Measurements from ENCODE around the gene XDH.

Gene XDH

GRCh38 chr2:31414601-31415241 is at the start of gene XDH:
Gene XDH (minus strand): TSS chr2:31414742. CDS start chr2:31414666, 76 bp downstream.
- DNase-seq: no peak

- DNase-seq: no peak
Measured at GRCh38 chr2:31457651-31458050, 43.1 kb upstream of the XDH start.

DNA sequence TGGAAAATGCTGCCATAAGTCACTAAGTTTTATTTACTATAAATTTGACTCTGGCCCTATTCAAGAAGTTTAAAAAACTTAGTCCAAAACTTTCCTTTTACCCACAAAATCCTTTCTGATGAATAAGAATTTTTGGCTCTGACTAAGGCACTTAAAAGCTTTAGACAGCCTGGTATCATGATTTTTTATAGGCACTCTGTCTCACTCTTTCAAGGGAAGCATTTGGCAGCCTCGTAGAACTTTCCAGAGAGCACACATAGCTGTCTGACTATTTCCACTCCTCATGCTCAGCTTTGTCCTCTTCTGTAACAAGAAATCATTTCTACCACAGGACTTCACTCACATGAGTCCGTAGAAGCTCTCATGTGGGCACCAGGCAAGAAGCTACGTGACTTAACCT is 32.3 kb upstream of the XDH start:
- DNase-seq: no peak

DNA sequence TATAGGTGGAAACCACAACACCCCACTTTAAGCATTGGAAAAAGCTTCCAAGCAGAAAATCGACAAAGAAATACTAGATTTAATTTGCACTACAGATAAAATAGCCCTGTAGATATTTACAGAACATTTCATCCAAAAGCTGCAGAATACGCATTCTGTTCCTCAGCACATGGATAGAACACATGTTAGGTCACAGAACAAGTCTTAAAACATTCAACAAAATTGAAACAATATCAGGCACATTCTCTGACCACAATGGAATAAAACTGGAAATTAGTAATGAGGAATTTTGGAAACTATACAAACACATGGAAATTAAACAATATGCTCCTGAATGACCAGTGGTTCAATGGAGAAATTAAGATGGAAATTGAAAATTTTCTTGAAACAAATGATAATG is 27.8 kb upstream of the XDH start:
- DNase-seq: no peak

DNA sequence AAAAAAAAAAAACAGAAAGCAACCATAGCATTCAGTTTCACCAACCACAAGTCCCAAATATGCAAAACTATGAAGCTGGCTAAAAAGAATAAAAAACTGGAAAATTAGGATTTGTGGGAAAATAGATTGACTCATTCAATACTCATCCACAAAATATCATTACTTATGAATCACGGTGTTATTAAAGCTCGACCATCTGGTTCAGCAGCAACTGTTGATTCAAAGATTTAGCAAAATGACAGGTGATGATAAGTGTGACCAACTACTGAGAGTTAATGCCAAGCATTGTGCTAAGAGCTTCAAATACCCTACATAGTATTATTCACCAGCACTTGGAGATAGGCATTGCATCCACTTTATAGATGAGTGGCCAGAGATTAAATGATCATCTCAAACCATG is 26.2 kb upstream of the XDH start:
- no peak for DNase-seq

- no peak for DNase-seq
Measured at GRCh38 chr2:31434911-31435310, 20.4 kb upstream of the XDH start.

DNA sequence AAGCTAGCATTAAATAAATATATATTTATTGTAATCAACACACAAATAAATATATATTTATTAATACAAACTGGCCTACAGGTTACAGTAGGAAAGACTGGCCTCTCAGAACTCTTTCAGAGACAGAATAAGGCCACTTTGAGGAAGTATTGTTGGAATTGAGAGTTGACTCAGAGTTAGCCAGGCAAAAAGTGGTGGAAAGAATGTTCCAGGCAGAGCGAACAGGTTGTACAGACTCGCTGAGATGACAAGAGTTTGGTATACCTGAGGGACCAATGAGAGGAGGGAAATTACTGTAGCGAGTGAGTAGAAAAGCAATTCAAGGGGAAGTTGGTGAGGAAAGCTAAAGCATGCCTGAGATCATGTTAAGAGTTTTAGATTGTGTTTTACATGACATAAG is 19.0 kb upstream of the XDH start:
- no peak for DNase-seq

- DNase-seq: no peak
Measured at GRCh38 chr2:31430439-31431165, 16.1 kb upstream of the XDH start.

GRCh38 chr2:31429759-31430438 is 15.4 kb upstream of the XDH start:
- DNase-seq: no peak

DNA sequence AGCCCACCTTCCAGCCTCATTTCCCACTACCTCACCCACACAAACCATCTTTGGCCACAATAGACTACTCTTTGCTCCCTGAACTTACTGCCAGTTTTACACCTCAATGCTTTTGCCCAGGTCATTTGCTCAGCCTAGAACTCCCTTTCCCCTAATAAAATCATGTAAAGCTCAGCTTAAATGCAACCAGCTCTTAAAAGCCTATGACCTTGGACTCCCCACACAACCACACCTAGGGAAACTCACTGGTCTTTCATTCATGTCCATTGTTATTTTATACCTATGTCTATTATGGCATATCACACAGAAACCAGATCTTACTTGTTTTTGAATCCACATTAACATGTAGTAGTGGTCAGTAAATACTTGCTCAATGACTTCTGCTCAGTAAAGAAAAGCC is 14.5 kb upstream of the XDH start:
- DNase-seq: no peak

DNA sequence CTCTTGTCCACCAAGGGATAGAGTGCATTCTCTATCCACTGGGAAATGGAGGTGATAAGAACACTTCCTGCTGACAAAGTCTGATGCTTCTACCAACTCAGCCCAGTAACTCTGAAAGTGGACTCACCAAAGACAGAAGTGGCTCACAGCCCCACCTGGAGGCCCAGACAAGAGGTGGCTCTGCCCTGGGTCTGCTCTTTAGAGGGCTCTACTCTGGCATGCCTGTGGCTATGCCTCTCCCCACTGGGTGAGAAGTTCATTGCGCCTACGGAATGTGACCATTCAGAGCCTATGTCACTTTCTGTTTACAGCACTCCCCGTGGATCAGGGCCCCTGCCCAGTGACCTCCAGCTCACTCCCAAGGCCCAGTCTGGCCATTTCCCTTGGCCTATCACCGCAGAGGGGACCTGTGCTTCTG is 13.5 kb upstream of the XDH start:
- no peak for DNase-seq

DNA sequence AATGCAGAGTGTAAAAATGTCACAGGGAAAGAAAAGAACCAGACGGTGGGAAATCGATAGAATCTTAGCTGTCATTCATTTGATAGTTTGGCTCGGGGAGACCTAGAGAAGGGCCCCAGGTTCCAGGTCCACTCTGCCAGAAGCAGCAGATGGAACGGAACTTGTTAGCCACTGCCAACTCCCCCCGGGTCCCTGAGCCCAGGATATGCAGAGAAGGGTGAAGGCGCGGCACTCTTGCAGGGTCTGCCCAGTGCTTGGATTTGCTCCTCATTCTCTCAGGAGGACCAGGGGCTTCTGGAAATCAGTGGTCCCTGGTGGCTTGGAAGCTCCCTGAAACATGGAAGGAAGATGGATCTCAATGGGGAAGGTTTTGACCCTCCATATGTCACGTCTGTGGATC is 11.6 kb upstream of the XDH start:
- DNase-seq: no peak

DNA sequence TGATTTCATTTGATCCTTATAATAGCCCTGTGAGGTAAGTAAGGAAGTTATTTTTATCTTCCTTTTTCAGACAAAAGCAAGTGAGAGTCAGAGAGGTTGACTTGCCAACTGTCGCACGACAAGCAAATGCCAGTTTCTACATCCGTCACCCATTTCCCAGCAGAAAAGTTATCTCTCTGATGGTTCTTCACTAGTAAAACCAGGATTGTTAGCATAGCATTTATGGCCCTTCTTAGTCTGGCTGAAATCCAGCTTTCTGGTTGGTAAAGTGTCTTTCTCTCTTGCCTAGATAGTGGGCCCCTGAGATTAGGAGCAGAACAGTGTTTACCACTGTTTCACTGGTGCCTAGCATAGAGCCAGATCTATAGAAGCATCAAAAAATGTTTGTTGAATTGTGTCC is 7.1 kb upstream of the XDH start:
- DNase-seq: no peak

- DNase-seq: no peak
Measured at GRCh38 chr2:31420936-31421335, 6.4 kb upstream of the XDH start.

GRCh38 chr2:31419386-31419785 is 4.8 kb upstream of the XDH start:
- DNase-seq: no peak

- no peak for DNase-seq
Measured at GRCh38 chr2:31415421-31415820, 879 bp upstream of the XDH start.

GRCh38 chr2:31413862-31414550 is 536 bp downstream of the XDH start:
- DNase-seq: no peak

DNA sequence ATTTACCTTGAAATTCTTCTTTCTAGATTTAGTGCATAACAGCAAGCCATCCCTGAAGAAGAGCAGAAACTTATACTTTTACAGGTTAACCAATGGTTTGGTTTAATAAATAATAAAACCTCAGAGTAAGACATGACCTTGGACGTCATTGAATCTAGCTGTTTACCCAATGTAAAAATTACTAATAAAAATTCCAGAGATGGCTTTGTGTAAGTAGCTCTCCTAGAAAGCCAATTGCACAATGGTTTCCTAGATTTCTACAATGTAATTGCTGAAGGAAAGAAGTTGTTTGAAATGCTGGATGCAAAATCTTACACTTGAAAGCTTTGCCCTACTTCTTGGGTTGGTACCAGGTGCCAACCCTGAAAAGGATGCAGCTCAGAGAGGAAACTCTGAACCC is 1.5 kb downstream of the XDH start:
- DNase-seq: no peak

- DNase-seq: no peak
Measured at GRCh38 chr2:31411771-31412170, 2.8 kb downstream of the XDH start.

GRCh38 chr2:31406593-31407385 is 7.8 kb downstream of the XDH start:
- DNase-seq: no peak

DNA sequence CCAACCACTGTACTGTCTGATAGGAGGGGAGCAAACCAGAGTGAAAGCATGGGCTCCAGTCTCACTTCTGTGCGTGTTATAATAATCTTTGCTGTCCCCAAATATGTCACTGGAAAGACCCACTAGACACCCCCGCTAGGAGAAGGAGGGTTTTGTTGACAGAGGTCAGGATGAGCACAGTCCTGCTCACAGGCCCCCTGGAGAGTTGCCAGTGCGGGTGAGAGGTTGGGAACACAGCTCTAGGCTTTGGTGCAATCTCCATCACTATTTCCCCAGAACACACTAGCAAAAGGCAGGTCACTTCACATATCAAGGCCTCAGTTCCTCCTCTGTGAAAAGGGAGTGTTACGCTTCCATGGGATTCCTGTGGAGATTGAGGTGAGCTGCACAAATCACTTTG is 9.7 kb downstream of the XDH start:
- no peak for DNase-seq

DNA sequence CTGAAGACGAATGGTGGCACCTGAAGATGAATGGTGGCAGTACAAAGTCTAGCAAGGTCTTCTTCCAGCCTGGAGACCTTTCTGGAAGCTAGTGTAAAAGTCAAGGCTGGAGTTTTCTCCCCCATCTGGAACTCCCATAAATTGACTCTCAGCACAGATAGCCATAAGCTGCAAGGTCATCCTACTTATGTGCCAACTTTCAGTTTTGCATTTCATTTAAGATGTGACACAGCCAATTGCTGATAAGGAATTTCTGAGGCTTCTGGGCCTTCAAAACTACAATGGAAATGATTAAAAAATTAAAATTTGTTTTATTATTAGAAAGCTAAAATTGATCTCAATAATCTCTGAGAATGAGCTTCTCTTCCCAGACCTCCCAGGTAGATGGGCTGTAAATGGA is 10.2 kb downstream of the XDH start:
- DNase-seq: no peak

- DNase-seq: no peak
Measured at GRCh38 chr2:31402388-31402787, 12.2 kb downstream of the XDH start.

All from NCI-H1048 (cell line).